HL-60 (cell line): ENCODE results near the gene PRR14L.
"Not testable (repeated sequence)": the region's sequence is repeated elsewhere in the genome, so short reads cannot be mapped to it uniquely, and the experiment has no call there.

Experiments used
- DNase-seq, 2 experiments: peaks; one replicate each; pipeline ENCODE4 v3.0.0-alpha.2; 2010 to 2020; ENCODE audit warnings: low read depth in 1 of 2, low spot score in 1 of 2
- H3K27ac ChIP-seq: fragments of 250-450 bp; sonication (Bioruptor Pico); replicated peaks from 2 replicates; pipeline ENCODE4 v1.5.1; 2020; ENCODE audit warnings: mild to moderate bottlenecking, moderate library complexity
- H3K27me3 ChIP-seq: fragments of 250-450 bp; sonication (Bioruptor Pico); 2 replicates; pipeline ENCODE4 v1.5.1; 2021; ENCODE audit warnings: mild to moderate bottlenecking, moderate library complexity; ENCODE audit not compliant: insufficient read depth, poor library complexity, severe bottlenecking
- H3K4me3 ChIP-seq: replicated peaks from 2 replicates; pipeline ENCODE4 v1.5.1; 2011; ENCODE audit warnings: mild to moderate bottlenecking, control low read depth, low read length; ENCODE audit not compliant: insufficient read depth
- GABPA ChIP-seq: IDR thresholded peaks from 2 replicates; pipeline ENCODE4 v1.6.1; 2012; ENCODE audit warnings: low read depth
- POLR2AphosphoS5 ChIP-seq: IDR thresholded peaks from 2 replicates; pipeline ENCODE4 v1.6.1; 2012; ENCODE audit warnings: low read depth
- SPI1 ChIP-seq: IDR thresholded peaks from 2 replicates; pipeline ENCODE4 v1.6.1; 2012; ENCODE audit warnings: low read depth, mild to moderate bottlenecking, borderline replicate concordance
- TF ChIP-seq, protein P1 (sequence below): IDR thresholded peaks from one replicate; pipeline ENCODE4 v1.5.1; 2011; ENCODE audit warnings: low read length, control low read depth, inconsistent platforms; ENCODE audit not compliant: insufficient read depth
- TF ChIP-seq, protein P2 (sequence below): IDR thresholded peaks from 2 replicates; pipeline ENCODE4 v1.6.1; 2012; ENCODE audit warnings: low read depth; ENCODE audit not compliant: insufficient replicate concordance

The PRR14L gene

DNA sequence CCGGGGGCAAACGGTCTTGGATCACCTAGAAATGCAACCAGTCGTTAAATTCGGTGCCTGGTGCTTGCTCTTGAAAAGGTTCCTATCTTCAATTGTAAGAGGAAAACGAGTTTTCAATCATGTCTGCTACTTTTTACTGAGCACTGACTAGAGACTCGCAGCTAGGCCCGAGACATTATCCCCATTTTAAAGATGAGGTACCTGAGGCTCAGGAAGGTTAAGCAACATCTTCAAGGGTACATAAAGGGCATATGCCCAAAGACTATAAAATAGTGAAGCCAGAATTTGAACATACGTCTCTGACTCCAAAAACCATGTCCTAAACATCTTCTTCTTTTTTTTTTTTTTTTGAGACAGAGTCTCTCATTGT is 87.3 kb downstream of the PRR14L start:
- Histone ChIP-seq H3K27me3 (no peaks in the 10 kb centered on the region), H3K27ac (peak overlapping the region; percentile 70), H3K4me3 (peak overlapping the region; percentile 88)
- DNase-seq: no peak
- TF ChIP-seq, protein P1, sequence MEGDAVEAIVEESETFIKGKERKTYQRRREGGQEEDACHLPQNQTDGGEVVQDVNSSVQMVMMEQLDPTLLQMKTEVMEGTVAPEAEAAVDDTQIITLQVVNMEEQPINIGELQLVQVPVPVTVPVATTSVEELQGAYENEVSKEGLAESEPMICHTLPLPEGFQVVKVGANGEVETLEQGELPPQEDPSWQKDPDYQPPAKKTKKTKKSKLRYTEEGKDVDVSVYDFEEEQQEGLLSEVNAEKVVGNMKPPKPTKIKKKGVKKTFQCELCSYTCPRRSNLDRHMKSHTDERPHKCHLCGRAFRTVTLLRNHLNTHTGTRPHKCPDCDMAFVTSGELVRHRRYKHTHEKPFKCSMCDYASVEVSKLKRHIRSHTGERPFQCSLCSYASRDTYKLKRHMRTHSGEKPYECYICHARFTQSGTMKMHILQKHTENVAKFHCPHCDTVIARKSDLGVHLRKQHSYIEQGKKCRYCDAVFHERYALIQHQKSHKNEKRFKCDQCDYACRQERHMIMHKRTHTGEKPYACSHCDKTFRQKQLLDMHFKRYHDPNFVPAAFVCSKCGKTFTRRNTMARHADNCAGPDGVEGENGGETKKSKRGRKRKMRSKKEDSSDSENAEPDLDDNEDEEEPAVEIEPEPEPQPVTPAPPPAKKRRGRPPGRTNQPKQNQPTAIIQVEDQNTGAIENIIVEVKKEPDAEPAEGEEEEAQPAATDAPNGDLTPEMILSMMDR: no peak
- TF ChIP-seq SPI1 (no peak), POLR2AphosphoS5 (no peak), GABPA (no peak)
- TF ChIP-seq, protein P2, sequence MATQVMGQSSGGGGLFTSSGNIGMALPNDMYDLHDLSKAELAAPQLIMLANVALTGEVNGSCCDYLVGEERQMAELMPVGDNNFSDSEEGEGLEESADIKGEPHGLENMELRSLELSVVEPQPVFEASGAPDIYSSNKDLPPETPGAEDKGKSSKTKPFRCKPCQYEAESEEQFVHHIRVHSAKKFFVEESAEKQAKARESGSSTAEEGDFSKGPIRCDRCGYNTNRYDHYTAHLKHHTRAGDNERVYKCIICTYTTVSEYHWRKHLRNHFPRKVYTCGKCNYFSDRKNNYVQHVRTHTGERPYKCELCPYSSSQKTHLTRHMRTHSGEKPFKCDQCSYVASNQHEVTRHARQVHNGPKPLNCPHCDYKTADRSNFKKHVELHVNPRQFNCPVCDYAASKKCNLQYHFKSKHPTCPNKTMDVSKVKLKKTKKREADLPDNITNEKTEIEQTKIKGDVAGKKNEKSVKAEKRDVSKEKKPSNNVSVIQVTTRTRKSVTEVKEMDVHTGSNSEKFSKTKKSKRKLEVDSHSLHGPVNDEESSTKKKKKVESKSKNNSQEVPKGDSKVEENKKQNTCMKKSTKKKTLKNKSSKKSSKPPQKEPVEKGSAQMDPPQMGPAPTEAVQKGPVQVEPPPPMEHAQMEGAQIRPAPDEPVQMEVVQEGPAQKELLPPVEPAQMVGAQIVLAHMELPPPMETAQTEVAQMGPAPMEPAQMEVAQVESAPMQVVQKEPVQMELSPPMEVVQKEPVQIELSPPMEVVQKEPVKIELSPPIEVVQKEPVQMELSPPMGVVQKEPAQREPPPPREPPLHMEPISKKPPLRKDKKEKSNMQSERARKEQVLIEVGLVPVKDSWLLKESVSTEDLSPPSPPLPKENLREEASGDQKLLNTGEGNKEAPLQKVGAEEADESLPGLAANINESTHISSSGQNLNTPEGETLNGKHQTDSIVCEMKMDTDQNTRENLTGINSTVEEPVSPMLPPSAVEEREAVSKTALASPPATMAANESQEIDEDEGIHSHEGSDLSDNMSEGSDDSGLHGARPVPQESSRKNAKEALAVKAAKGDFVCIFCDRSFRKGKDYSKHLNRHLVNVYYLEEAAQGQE: no peak

GRCh38 chr22:31661851-31662667 is 87.9 kb downstream of the PRR14L start, which contains the start of gene PISD:
TSS of gene PISD (minus strand) at chr22:31662215. CDS start at chr22:31662208, 7 bp downstream.
- H3K4me3 ChIP-seq: peak within 1 kb of the TSS; percentile 88
- peak; percentile 96 for DNase-seq
- H3K27me3 ChIP-seq: no peaks in the 10 kb centered on the region
- TF ChIP-seq, protein P2: peak; percentile 57
- TF ChIP-seq, protein P1: no peak
- TF ChIP-seq GABPA: no peak
- TF ChIP-seq POLR2AphosphoS5: peak; percentile 88
- no peak for TF ChIP-seq SPI1
- peak within 1 kb of the TSS; percentile 70 for H3K27ac ChIP-seq

DNA sequence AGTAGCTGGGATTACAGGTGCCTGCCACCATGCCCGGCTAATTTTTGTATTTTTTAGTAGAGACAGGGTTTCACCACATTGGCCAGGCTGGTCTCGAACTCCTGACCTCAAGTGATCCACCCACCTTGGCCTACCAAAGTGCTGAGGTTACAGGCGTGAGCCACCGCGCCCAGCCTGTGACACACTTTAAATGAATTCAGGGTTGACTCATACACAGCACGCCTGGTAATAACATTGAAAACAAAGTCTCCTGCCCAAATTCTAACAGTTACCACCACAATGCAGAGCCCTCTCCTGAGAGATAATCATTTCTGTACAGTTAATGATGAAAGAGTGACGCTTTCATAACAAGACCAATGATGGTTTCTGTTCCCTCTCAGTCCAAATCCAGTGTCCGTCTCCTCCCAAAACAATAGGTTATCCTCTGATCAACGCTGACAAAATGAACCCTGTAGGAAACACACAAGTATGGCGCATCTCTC is 89.0 kb downstream of the PRR14L start:
- not testable (repeated sequence) for H3K27me3 ChIP-seq, H3K27ac ChIP-seq
- DNase-seq: peak in 1 of 2 experiments; percentile 70
- H3K4me3 ChIP-seq: peak overlapping the region; percentile 88

- Histone ChIP-seq H3K4me3 (no peak overlapping the region), H3K27me3 (no peaks in the 10 kb centered on the region), H3K27ac (no peak overlapping the region)
- TF ChIP-seq, protein P1: no peak
- TF ChIP-seq GABPA: no peak
- no peak for TF ChIP-seq SPI1
- TF ChIP-seq POLR2AphosphoS5: no peak
- TF ChIP-seq, protein P2: no peak
- no peak for DNase-seq
Measured at GRCh38 chr22:31659246-31659645, 90.7 kb downstream of the PRR14L start.
